PC-3 (cell line): ENCODE data around the gene MFN2. TPM values are rescaled to one million over a fixed set of nuclear protein-coding genes. Genes with fewer than 3 reads are reported as not detected.
A peak's percentile ranks its signal among the peaks of the same experiment; 100 is the strongest.

Experiments used
- ATAC-seq: fragments of 200-7000 bp; cut with Tn5 transposase; 2 replicates; pipeline ENCODE4 v1.9.1; 2020; ENCODE audit warnings: mild to moderate bottlenecking, moderate library complexity
- BruUV-seq: library from RNA; stranded (reverse); fragments of 400-500 nt; replicated peaks from 2 replicates; lab custom pipeline; 2021; lab: Mats Ljungman, UMichigan
- CTCF ChIA-PET: fragments of 300-600 bp; sonication (Branson Sonifier 250); formaldehyde crosslinking; loops from one replicate; lab custom pipeline; 2022; ENCODE audit warnings: antibody characterized with exemption; lab: Charles Lee
- POLR2A ChIA-PET: fragments of 300-600 bp; sonication (Branson Sonifier 250); formaldehyde crosslinking; loops from one replicate; lab custom pipeline; 2022; ENCODE audit warnings: antibody characterized with exemption; ENCODE audit not compliant: unreplicated experiment; lab: Charles Lee
- DNase-seq: peaks from one replicate; pipeline ENCODE4 v3.0.0-alpha.2; 2015
- H2AFZ ChIP-seq: fragments of 300-600 bp; sonication (generic); 2 replicates; pipeline ENCODE4 v1.6.0; 2016; ENCODE audit warnings: antibody characterized with exemption, low read length
- H3F3A ChIP-seq: fragments of 300-600 bp; sonication (generic); one replicate; pipeline ENCODE4 v1.6.0; 2017; ENCODE audit warnings: antibody characterized with exemption, low read length, control low read depth, mild to moderate bottlenecking; ENCODE audit not compliant: unreplicated experiment
- H3K27ac ChIP-seq: fragments of 300-600 bp; sonication (generic); 2 replicates; pipeline ENCODE4 v1.5.1; 2016; ENCODE audit warnings: mild to moderate bottlenecking, low read length
- H3K27me3 ChIP-seq: fragments of 300-600 bp; sonication (generic); 2 replicates; pipeline ENCODE4 v1.6.1; 2016; ENCODE audit warnings: low read length, mixed read lengths
- H3K36me3 ChIP-seq: fragments of 300-600 bp; sonication (generic); 2 replicates; pipeline ENCODE4 v1.6.1; 2016; ENCODE audit warnings: low read depth, mixed run types, low read length, mixed read lengths
- H3K4me1 ChIP-seq: fragments of 300-600 bp; sonication (generic); 2 replicates; pipeline ENCODE4 v1.5.1; 2016; ENCODE audit warnings: low read length; ENCODE audit not compliant: insufficient read depth
- H3K4me2 ChIP-seq: fragments of 300-600 bp; sonication (generic); 2 replicates; pipeline ENCODE4 v1.6.0; 2016; ENCODE audit warnings: low read length
- H3K4me3 ChIP-seq: fragments of 300-600 bp; sonication (generic); 2 replicates; pipeline ENCODE4 v1.5.1; 2016; ENCODE audit warnings: mild to moderate bottlenecking, low read length, mixed read lengths
- H3K79me2 ChIP-seq: fragments of 300-600 bp; sonication (generic); 2 replicates; pipeline ENCODE4 v1.6.1; 2017; ENCODE audit warnings: low read length, mixed read lengths
- H3K9ac ChIP-seq: fragments of 300-600 bp; sonication (generic); 2 replicates; pipeline ENCODE4 v1.6.0; 2016; ENCODE audit warnings: mild to moderate bottlenecking, low read length
- H3K9me2 ChIP-seq: fragments of 300-600 bp; sonication (generic); replicated peaks from 2 replicates; pipeline ENCODE4 v1.6.1; 2016; ENCODE audit warnings: mixed run types, low read length, mixed read lengths
- H3K9me3 ChIP-seq: fragments of 300-600 bp; sonication (generic); 2 replicates; pipeline ENCODE4 v1.6.1; 2016; ENCODE audit warnings: low read length, mixed read lengths
- H4K20me1 ChIP-seq: fragments of 300-600 bp; sonication (generic); 2 replicates; pipeline ENCODE4 v1.6.1; 2016; ENCODE audit warnings: low read length, mixed read lengths
- EZH2 ChIP-seq: fragments of 300-600 bp; sonication (generic); IDR thresholded peaks from one replicate; pipeline ENCODE4 v1.6.1; 2017; ENCODE audit warnings: antibody characterized with exemption, mild to moderate bottlenecking, low read length; ENCODE audit not compliant: unreplicated experiment
- EZH2phosphoT487 ChIP-seq: fragments of 300-600 bp; sonication (generic); IDR thresholded peaks from 2 replicates; pipeline ENCODE4 v1.6.1; 2018; ENCODE audit warnings: mild to moderate bottlenecking, antibody characterized with exemption, low read length, borderline replicate concordance
- intact Hi-C: fragments of 100-400 bp; cut with micrococcal nuclease; formaldehyde crosslinking; loops from 2 replicates; pipeline ENCODE4 v1.9.0; 2023
- total RNA-seq: library from RNA; depleted of rRNA; stranded (reverse); fragments of >200 nt; gene quantifications from 2 replicates; pipeline ENCODE4 v1.2.3, GENCODE V29; 2014
- TF ChIP-seq, protein P1 (sequence below): fragments of 300-600 bp; sonication (generic); conservative IDR thresholded peaks from 2 replicates; pipeline ENCODE4 v1.5.1; 2017; ENCODE audit warnings: antibody characterized with exemption, low read depth, mild to moderate bottlenecking, low read length

MFN2 gene
- total RNA-seq, 1 experiment from 2014 or later: 97.8 TPM

DNA sequence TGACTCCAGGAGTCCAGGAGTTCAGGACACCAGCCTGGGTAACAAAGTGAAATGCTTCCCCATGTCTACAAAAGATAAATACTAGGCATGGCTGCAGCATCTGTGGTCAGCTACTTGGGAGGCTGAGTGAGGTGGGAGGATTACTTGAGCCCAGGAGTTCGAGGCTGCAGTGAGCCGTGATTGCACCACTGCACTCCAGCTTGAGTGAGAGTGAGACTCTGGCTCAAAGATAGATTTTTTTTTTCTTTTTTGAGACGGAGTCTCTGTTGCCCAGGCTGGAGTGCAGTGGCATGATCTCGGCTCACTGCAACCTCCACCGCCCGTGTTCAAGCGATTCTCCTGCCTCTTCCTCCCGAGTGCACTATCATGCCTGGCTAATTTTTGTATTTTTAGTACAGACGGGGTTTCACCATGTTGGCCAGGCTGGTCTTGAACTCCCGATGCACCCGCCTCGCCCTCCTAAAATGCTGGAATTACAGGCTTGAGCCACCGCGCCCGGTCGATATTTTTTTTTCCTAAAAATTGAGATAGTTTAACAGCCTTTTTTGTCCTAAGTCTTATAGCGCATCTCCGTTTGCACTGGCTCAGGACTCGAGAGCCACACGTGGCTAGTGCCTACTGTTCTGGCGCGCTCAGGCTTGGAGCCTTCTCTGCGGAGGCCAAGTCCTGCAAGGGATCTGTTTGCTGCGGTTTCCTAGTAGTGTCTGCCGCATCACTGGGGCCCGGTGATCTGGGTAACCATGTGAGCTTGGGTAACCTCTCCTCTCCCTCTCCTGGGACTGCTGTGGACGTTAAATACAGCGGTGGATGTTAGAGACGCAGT is 1.0 kb upstream of the MFN2 start:
- H3K4me1 ChIP-seq: peaks cover 28% of the 10 kb centered on the region
- peak overlapping the region; percentile 86 for H3K4me2 ChIP-seq
- ChIA-PET CTCF (interaction anchor here (0.7 to 1.7 kb wide), 3 partner anchors 12 to 71 kb away, joined by 3 to 7 read pairs (median 5); no protein-coding TSS in a partner anchor), POLR2A (interaction anchor here (0.6 to 3.3 kb wide), 3 partner anchors 70 to 88 kb away, joined by 7 to 34 read pairs (median 8); no protein-coding TSS in a partner anchor)
- intact Hi-C loops: loop anchor here (5.0 kb wide), 1 partner anchor 42 kb away; no protein-coding TSS in a partner anchor
- BruUV-seq: no TSS peak
- peaks cover 18% of the 10 kb centered on the region; the same call in 1 of the 2 replicates for H4K20me1 ChIP-seq
- ATAC-seq (peak; percentile 3), DNase-seq (no peak)
- no peaks in the 10 kb centered on the region for H3K9me2 ChIP-seq
- H3F3A ChIP-seq: no peaks in the 10 kb centered on the region
- peak overlapping the region; percentile 77 for H2AFZ ChIP-seq
- peak overlapping the region; percentile 81 for H3K27ac ChIP-seq
- no peak for TF ChIP-seq EZH2phosphoT487
- TF ChIP-seq, protein P1, sequence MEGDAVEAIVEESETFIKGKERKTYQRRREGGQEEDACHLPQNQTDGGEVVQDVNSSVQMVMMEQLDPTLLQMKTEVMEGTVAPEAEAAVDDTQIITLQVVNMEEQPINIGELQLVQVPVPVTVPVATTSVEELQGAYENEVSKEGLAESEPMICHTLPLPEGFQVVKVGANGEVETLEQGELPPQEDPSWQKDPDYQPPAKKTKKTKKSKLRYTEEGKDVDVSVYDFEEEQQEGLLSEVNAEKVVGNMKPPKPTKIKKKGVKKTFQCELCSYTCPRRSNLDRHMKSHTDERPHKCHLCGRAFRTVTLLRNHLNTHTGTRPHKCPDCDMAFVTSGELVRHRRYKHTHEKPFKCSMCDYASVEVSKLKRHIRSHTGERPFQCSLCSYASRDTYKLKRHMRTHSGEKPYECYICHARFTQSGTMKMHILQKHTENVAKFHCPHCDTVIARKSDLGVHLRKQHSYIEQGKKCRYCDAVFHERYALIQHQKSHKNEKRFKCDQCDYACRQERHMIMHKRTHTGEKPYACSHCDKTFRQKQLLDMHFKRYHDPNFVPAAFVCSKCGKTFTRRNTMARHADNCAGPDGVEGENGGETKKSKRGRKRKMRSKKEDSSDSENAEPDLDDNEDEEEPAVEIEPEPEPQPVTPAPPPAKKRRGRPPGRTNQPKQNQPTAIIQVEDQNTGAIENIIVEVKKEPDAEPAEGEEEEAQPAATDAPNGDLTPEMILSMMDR: no peak
- TF ChIP-seq EZH2: no peak
- H3K9ac ChIP-seq: peak overlapping the region; percentile 94; the same call in 1 of the 2 replicates
- H3K79me2 ChIP-seq: peaks cover 38% of the 10 kb centered on the region
- peaks cover 30% of the 10 kb centered on the region for H3K36me3 ChIP-seq
- peak overlapping the region; percentile 81 for H3K4me3 ChIP-seq
- H3K27me3 ChIP-seq: no peaks in the 10 kb centered on the region
- no peaks in the 10 kb centered on the region for H3K9me3 ChIP-seq

DNA sequence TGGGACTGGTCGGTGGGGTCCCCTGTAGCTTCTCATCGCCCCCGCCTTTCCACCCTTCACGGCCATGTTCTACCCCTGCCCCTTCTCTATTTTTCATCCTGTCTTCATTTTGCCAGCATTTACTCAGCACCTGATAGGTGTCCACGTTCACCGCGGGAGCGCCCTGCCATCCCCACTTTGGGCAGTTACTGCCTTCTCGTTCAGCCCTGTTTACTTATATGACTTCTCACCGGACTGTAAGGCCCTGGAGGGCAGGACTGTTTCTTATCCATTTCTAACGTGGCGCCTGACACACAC is 380 bp downstream of the MFN2 start:
- TF ChIP-seq EZH2: no peak
- TF ChIP-seq EZH2phosphoT487: no peak
- TF ChIP-seq, protein P1: no peak
- Histone ChIP-seq H3F3A (no peaks in the 10 kb centered on the region), H3K4me3 (peak overlapping the region; percentile 81), H3K27ac (peak overlapping the region; percentile 81), H3K4me2 (peak overlapping the region; percentile 86), H2AFZ (peak overlapping the region; percentile 77), H3K4me1 (peaks cover 28% of the 10 kb centered on the region), H3K9me3 (no peaks in the 10 kb centered on the region), H3K27me3 (no peaks in the 10 kb centered on the region), H3K9ac (peak overlapping the region; percentile 94), H3K79me2 (peaks cover 52% of the 10 kb centered on the region), H3K36me3 (peaks cover 32% of the 10 kb centered on the region), H4K20me1 (peaks cover 18% of the 10 kb centered on the region; the same call in 1 of the 2 replicates), H3K9me2 (no peaks in the 10 kb centered on the region)
- BruUV-seq: TSS peak; percentile 51
- intact Hi-C loops: loop anchor here (5.0 kb wide), 1 partner anchor 73 kb away; no protein-coding TSS in a partner anchor
- DNase-seq (no peak), ATAC-seq (peak; percentile 1)
- ChIA-PET CTCF (interaction anchor here (1.3 to 1.7 kb wide), 2 partner anchors 13 to 38 kb away, joined by 3 to 5 read pairs; no protein-coding TSS in a partner anchor), POLR2A (interaction anchor here (0.6 to 3.3 kb wide), 2 partner anchors 46 to 71 kb away, joined by 21 to 34 read pairs; no protein-coding TSS in a partner anchor)
